Omental fat pad (tissue), 4 donors: ENCODE data around the gene STK10. TPM values are rescaled to one million over a fixed set of nuclear protein-coding genes. Genes with fewer than 3 reads are reported as not detected.
"Not testable (repeated sequence)": the region's sequence is repeated elsewhere in the genome, so short reads cannot be mapped to it uniquely, and the experiment has no call there.

Source experiments
- ATAC-seq: fragments of 150-250 bp; one replicate; pipeline ENCODE4 v1.9.1; 2016; ENCODE audit warnings: mild to moderate bottlenecking, moderate library complexity; ENCODE audit not compliant: low FRiP score
- DNase-seq: peaks from one replicate; pipeline ENCODE4 v3.0.0-alpha.2; 2019; ENCODE audit warnings: low spot score
- total RNA-seq, 4 donors: library from RNA; depleted of rRNA; stranded (reverse); fragments of >200 nt; gene quantifications; one replicate each; pipeline ENCODE4 v1.1.0, GENCODE V29; 2016
- TF ChIP-seq, protein P1 (sequence below), 3 donors: fragments of 450-650 bp; IDR thresholded peaks; one replicate each; pipeline ENCODE4 v1.5.1; 2016 to 2017; ENCODE audit warnings: antibody characterized with exemption in 3 of 3, mild to moderate bottlenecking in 3 of 3, moderate library complexity in 2 of 3

STK10 gene
- total RNA-seq, 4 donors from 2014 or later: 26.4 to 110 (median 52.4) TPM

DNA sequence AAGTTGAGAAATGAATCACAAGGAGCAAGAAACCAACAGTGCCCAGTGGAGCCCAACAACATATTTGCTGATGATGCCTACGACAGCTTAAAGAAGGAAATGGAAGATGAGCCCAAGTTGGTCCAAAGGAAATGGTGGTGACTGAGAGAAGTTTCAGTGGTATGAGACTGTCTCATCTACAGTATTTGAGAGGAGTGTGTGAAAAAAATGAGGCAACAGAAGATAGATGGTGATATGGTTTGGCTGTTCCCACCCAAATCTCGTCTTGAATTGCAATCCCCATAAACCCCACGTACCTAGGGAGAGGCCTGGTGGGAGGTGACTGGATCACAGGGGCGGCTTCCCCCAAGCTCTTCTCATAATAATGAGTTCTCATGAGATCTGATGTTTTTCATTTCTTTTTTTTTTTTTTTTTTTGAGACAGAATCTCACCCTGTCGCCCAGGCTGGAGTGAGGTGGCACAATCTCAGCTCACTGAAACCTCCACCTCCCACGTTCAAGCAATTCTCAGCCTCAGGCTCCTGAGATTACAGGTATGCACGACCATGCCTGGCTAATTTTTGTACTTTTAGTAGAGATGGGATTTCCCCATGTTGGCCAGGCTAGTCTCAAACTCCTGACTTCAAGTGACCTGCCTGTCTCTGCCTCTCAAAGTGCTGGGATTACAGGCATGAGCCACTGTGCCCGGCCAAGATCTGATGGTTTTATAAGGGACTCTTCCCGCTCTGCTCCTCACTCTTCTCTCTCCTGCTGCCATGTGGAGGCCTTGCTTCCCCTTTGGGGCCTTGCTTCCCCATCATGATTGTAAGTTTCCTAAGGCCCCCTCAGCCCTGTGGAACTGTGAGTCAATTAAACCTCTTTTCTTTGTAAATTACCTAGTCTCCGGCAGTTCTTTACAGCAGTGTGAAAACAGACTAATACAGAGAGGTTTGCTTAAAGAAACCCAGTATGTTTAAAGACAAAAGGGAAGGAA lies 36.2 kb upstream of the STK10 start:
- DNase-seq (no peak), ATAC-seq (no peak)
- TF ChIP-seq, protein P1, sequence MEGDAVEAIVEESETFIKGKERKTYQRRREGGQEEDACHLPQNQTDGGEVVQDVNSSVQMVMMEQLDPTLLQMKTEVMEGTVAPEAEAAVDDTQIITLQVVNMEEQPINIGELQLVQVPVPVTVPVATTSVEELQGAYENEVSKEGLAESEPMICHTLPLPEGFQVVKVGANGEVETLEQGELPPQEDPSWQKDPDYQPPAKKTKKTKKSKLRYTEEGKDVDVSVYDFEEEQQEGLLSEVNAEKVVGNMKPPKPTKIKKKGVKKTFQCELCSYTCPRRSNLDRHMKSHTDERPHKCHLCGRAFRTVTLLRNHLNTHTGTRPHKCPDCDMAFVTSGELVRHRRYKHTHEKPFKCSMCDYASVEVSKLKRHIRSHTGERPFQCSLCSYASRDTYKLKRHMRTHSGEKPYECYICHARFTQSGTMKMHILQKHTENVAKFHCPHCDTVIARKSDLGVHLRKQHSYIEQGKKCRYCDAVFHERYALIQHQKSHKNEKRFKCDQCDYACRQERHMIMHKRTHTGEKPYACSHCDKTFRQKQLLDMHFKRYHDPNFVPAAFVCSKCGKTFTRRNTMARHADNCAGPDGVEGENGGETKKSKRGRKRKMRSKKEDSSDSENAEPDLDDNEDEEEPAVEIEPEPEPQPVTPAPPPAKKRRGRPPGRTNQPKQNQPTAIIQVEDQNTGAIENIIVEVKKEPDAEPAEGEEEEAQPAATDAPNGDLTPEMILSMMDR (IDR thresholded peaks at IDR 0.05): no peak

DNA sequence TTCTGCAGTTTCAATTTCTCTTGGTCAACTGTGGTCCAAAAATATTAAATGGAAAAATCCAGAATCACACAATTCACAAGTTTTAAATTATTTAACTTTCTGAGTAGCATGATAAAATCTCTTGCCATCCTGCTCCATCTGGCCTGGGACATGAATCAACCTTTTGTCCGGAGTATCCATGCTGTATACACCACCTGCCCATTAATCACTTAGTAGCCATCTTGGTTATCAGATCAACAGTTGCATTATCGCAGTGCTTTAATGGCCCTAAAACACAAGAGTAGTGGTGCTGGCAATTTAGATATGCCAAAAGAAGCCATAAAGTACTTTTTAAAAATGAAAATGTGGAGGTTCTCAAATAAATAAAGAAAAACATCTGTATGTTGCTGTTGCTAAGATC lies 31.3 kb upstream of the STK10 start:
- ATAC-seq (no peak), DNase-seq (no peak)
- TF ChIP-seq, protein P1 (IDR thresholded peaks at IDR 0.05): no peak

DNA sequence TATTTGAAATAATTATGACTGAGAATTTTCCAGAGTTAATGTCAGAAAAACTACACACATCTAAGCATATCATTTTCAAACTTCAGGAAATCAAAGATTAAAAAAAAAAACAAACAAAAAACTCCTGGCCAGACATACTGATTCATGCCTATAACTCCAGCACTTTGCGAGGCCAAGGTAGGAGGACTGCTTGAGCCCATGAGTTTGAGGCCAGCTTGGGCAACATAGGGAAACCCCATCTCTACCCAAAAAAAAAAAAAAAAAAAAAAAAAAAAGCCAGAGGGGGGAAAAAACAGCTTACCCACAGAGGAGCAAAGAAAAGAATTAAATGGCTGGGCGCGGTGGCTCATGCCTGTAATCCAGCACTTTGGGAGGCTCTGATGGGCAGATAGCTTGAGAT lies 28.3 kb upstream of the STK10 start:
- TF ChIP-seq, protein P1 (IDR thresholded peaks at IDR 0.05): no peak
- ATAC-seq (no peak), DNase-seq (no peak)

DNA sequence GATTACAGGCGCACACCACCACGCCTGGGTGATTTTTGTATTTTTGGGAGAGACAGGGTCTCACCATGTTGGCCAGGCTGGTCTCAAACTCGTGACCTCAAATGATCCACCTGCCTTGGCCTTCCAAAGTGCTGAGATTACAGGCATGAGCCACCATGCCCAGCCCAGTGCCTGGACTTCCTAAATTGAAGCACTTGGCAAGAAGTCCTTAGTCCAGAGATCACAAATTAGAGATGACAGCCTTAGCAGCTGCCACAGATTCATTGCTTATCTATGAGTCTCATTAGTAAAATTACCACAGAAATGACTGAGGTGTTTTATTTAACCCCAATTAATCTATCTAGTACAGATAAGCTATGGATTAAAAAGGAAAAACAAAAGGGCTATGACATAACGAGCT lies 25.1 kb upstream of the STK10 start:
- DNase-seq: no peak
- TF ChIP-seq, protein P1 (IDR thresholded peaks at IDR 0.05): no peak
- ATAC-seq: no peak

DNA sequence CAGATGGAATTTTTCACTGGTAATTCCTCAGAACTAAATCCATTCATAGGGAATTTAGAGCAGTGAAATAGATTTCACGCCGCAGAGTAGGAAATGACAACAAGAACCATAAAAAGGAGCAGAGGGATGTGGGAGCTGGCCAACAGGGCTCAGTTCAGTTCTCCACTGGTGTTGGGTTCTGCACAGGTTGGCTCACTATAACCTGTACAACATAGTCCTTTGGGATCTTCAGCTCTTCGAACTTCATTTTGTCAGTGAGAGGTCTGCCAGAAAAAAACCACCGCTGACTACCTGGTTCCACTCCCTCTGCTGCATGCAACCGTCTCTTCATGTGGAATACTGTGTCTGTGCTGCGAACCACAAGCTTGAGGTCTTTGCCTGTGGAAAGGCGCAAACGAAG lies 23.7 kb upstream of the STK10 start:
- DNase-seq (no peak), ATAC-seq (no peak)
- TF ChIP-seq, protein P1 (IDR thresholded peaks at IDR 0.05): no peak

DNA sequence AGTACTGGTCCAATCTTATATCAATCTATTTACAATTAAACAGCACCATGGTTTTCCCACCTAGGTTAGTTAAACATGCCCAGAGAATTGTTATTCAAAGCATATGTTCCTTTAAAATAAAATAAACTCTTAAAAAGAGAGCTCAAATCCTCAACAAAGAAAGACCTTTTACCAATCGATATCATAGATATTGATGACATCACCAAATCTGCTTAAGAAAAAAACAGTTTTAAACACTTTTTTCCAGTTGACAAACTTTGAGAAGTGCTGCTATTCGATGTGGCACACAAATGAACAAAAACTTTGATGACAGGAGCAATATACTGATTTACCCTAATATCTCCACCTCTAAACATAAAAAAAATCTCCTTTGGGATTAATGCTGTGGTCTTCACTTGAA lies 21.7 kb upstream of the STK10 start:
- TF ChIP-seq, protein P1 (IDR thresholded peaks at IDR 0.05): no peak
- ATAC-seq: no peak
- no peak for DNase-seq

DNA sequence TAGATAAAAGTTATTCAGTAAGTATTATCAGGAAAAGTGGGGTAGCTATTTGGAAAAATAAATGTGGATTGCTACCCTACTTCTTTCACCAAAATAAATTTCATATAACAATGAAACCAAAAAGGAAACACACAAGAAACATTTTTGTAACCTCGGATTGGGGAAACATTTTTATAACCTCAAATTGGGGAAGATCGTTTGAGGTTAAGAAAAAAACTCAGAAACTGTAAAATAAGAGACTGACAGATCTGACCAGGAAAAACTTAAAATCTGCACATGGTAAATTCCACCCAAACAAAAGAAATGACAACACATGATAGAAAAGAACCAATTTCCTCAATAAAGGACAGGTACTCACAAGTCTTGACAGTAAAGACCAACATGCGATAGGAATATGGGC lies 19.5 kb upstream of the STK10 start:
- no peak for ATAC-seq
- TF ChIP-seq, protein P1 (IDR thresholded peaks at IDR 0.05): no peak

DNA sequence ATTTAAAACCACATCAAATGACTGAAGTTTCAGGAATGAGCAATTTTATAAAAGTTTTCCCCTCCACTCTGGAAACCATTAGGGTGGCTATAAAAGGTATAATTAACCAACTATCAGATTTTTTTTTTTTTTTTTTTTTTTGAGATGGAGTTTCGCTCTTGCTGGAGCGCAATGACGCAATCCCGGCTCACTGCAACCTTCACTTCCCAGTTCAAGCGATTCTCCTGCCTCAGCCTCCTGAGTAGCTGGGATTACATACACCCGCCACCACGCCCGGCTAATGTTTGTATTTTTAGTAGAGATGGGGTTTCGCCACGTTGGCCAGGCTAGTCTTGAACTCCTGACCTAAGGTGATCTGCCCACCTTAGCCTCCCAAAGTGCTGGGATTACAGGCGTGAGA lies 18.0 kb upstream of the STK10 start:
- not testable (repeated sequence) for ATAC-seq, DNase-seq

More for the DNA sequence above, 19.5 kb upstream of the STK10 start:
- DNase-seq: no peak
